ENCODE results near the gene GTSE1. TPM values are rescaled to one million over a fixed set of nuclear protein-coding genes. Genes with fewer than 3 reads are reported as not detected.

Gene GTSE1
- polyA plus RNA-seq, 1 of the 3 experiments (the other 2 are of a cell fraction): 12.2 TPM

DNA sequence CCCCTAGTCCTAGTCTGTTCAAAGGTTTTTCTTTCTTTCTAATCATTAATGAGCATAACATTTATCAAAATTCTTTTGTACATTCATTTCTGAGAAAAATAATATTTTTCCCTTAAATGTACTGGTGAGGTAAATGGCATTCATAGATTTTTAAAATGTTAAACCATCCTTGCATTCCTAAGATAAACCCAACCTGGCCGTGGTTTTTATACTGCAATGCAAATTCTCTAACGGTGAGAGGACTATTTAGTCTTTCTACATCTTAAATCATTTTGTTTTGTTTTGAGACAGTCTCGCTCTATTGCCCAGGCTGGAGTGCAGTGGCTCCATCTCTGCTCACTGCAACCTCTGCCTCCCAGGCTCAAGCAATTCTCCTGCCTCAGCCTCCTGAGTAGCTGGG, 79.4 kb downstream of the GTSE1 start:
- Histone ChIP-seq H2AFZ (ENCODE audit: low read depth) (no peak overlapping the region), H3K9ac (no peak overlapping the region), H3K27me3 (ENCODE audit: insufficient read depth) (no peaks in the 10 kb centered on the region), H3F3A (replicated peaks; ENCODE audit: insufficient read depth) (no peaks in the 10 kb centered on the region), H3K9me3 (no peaks in the 10 kb centered on the region; the same call in 1 of the 2 replicates), H3K36me3 (replicated peaks in 1 of 2; ENCODE audit: control insufficient read depth in 1 of 2, insufficient read depth in 2 of 2, low read length in 1 of 2) (peaks cover 0 to 5% of the 10 kb centered on the region in 2 experiments), H3K27ac (ENCODE audit: low read depth in 2 of 2, low read length in 1 of 2) (no peak overlapping the region), H3K4me3 (ENCODE audit: low read depth in 2 of 2, low read length in 1 of 2) (no peak overlapping the region), H3K4me1 (ENCODE audit: control insufficient read depth in 1 of 2, insufficient read depth in 2 of 2, low read depth in 1 of 2, low read length in 1 of 2) (no peaks in the 10 kb centered on the region; a peak in 1 of 4 replicates), H4K20me1 (ENCODE audit: insufficient read depth) (no peaks in the 10 kb centered on the region), H3K4me2 (no peak overlapping the region), H3K9me2 (no peaks in the 10 kb centered on the region), H3K79me2 (ENCODE audit: insufficient read depth) (no peaks in the 10 kb centered on the region)
- TF ChIP-seq, protein P1, sequence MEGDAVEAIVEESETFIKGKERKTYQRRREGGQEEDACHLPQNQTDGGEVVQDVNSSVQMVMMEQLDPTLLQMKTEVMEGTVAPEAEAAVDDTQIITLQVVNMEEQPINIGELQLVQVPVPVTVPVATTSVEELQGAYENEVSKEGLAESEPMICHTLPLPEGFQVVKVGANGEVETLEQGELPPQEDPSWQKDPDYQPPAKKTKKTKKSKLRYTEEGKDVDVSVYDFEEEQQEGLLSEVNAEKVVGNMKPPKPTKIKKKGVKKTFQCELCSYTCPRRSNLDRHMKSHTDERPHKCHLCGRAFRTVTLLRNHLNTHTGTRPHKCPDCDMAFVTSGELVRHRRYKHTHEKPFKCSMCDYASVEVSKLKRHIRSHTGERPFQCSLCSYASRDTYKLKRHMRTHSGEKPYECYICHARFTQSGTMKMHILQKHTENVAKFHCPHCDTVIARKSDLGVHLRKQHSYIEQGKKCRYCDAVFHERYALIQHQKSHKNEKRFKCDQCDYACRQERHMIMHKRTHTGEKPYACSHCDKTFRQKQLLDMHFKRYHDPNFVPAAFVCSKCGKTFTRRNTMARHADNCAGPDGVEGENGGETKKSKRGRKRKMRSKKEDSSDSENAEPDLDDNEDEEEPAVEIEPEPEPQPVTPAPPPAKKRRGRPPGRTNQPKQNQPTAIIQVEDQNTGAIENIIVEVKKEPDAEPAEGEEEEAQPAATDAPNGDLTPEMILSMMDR (IDR thresholded peaks at IDR 0.05): no peak
- no peak for TF ChIP-seq POLR2AphosphoS5 (IDR thresholded peaks at IDR 0.05; ENCODE audit: low read depth, low read length)
- no peak for TF ChIP-seq RAD21 (IDR thresholded peaks at IDR 0.05; ENCODE audit: low read length)
- no peak for TF ChIP-seq EP300 (IDR thresholded peaks at IDR 0.05; ENCODE audit: borderline replicate concordance in 1 of 2, low read depth in 1 of 2, low read length in 1 of 2)
- TF ChIP-seq FOXM1 (IDR thresholded peaks at IDR 0.05; ENCODE audit: low read depth): no peak
- no peak for TF ChIP-seq NRF1 (IDR thresholded peaks at IDR 0.05; ENCODE audit: low read depth, low read length)
- no peak for TF ChIP-seq NFIC (IDR thresholded peaks at IDR 0.05; ENCODE audit: borderline replicate concordance)
- TF ChIP-seq TEAD4 (IDR thresholded peaks at IDR 0.05; ENCODE audit: borderline replicate concordance, insufficient read depth): no peak
- TF ChIP-seq, protein P2, sequence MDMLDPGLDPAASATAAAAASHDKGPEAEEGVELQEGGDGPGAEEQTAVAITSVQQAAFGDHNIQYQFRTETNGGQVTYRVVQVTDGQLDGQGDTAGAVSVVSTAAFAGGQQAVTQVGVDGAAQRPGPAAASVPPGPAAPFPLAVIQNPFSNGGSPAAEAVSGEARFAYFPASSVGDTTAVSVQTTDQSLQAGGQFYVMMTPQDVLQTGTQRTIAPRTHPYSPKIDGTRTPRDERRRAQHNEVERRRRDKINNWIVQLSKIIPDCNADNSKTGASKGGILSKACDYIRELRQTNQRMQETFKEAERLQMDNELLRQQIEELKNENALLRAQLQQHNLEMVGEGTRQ (IDR thresholded peaks at IDR 0.05; ENCODE audit: borderline replicate concordance, low read depth, low read length): no peak
- TF ChIP-seq, protein P3, sequence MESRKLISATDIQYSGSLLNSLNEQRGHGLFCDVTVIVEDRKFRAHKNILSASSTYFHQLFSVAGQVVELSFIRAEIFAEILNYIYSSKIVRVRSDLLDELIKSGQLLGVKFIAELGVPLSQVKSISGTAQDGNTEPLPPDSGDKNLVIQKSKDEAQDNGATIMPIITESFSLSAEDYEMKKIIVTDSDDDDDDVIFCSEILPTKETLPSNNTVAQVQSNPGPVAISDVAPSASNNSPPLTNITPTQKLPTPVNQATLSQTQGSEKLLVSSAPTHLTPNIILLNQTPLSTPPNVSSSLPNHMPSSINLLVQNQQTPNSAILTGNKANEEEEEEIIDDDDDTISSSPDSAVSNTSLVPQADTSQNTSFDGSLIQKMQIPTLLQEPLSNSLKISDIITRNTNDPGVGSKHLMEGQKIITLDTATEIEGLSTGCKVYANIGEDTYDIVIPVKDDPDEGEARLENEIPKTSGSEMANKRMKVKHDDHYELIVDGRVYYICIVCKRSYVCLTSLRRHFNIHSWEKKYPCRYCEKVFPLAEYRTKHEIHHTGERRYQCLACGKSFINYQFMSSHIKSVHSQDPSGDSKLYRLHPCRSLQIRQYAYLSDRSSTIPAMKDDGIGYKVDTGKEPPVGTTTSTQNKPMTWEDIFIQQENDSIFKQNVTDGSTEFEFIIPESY (IDR thresholded peaks at IDR 0.05; ENCODE audit: borderline replicate concordance, low read depth): no peak
- ChIA-PET POLR2A (no interaction called here), CTCF (interaction anchor here (1.0 kb wide), 1 partner anchor 9 kb away, joined by 4 read pairs; no protein-coding TSS in a partner anchor)
- 73% methylated on average over 3 of the region's 3 CpGs for WGBS (ENCODE audit: low lambda C conversion rate)
- DNase-seq: no peak

DNA sequence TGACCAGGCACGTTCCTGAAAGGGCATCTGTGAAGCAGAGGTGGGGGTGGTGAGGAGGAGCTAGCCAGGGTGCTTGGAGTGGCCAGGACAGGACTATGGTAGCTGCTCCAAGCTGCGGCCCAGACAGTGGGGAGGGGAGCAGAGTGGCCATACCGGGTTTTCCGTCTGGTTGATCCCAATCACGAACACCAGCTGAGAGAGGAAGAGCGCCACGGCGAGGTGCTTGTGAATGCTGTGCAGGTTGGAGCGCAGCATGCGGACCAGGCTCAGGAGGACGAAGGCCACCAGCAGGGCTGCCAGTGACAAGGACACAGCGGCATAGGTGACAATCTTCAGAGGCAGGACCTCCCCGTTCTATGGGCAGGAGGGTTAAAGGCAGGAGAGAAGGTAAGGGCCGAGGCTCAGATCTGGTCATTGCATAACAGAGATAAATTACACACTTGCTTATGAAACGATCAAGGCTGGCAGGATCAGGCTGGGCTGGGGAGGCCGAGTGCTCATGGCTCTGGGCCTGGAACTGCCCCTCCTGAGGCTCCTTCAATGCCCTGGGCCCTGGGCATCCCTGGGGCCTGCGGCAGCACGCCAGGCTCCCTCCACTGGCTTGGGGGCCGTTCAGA, 80.3 kb downstream of the GTSE1 start:
- no peak overlapping the region for H3K4me3 ChIP-seq (ENCODE audit: low read depth in 2 of 2, low read length in 1 of 2)
- H3K36me3 ChIP-seq (replicated peaks in 1 of 2; ENCODE audit: control insufficient read depth in 1 of 2, insufficient read depth in 2 of 2, low read length in 1 of 2): peaks cover 0 to 5% of the 10 kb centered on the region in 2 experiments
- no peak for DNase-seq
- POLR2A ChIA-PET: no interaction called here
- H3K4me1 ChIP-seq (ENCODE audit: control insufficient read depth in 1 of 2, insufficient read depth in 2 of 2, low read depth in 1 of 2, low read length in 1 of 2): no peaks in the 10 kb centered on the region; a peak in 1 of 4 replicates
- no peaks in the 10 kb centered on the region for H3K79me2 ChIP-seq (ENCODE audit: insufficient read depth)
- H3K9ac ChIP-seq: no peak overlapping the region
- no peaks in the 10 kb centered on the region for H4K20me1 ChIP-seq (ENCODE audit: insufficient read depth)
- H3K9me2 ChIP-seq: no peaks in the 10 kb centered on the region
- no peak overlapping the region for H3K27ac ChIP-seq (ENCODE audit: low read depth in 2 of 2, low read length in 1 of 2)
- no peak overlapping the region for H3K4me2 ChIP-seq
- CTCF ChIA-PET: interaction anchor here (0.7 to 3.4 kb wide), 2 partner anchors 10 to 165 kb away, joined by 3 to 12 read pairs; no protein-coding TSS in a partner anchor
- H2AFZ ChIP-seq (ENCODE audit: low read depth): no peak overlapping the region
- H3K27me3 ChIP-seq (ENCODE audit: insufficient read depth): no peaks in the 10 kb centered on the region
- H3F3A ChIP-seq (replicated peaks; ENCODE audit: insufficient read depth): no peaks in the 10 kb centered on the region
- 80% methylated on average over 15 of the region's 19 CpGs for WGBS (ENCODE audit: low lambda C conversion rate)
- no peaks in the 10 kb centered on the region; the same call in 1 of the 2 replicates for H3K9me3 ChIP-seq
- TF ChIP-seq, protein P4, sequence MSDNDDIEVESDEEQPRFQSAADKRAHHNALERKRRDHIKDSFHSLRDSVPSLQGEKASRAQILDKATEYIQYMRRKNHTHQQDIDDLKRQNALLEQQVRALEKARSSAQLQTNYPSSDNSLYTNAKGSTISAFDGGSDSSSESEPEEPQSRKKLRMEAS (IDR thresholded peaks at IDR 0.05; ENCODE audit: low read depth): no peak
- TF ChIP-seq, protein P5, sequence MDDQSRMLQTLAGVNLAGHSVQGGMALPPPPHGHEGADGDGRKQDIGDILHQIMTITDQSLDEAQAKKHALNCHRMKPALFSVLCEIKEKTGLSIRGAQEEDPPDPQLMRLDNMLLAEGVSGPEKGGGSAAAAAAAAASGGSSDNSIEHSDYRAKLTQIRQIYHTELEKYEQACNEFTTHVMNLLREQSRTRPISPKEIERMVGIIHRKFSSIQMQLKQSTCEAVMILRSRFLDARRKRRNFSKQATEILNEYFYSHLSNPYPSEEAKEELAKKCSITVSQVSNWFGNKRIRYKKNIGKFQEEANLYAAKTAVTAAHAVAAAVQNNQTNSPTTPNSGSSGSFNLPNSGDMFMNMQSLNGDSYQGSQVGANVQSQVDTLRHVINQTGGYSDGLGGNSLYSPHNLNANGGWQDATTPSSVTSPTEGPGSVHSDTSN (IDR thresholded peaks at IDR 0.05): no peak
- TF ChIP-seq POLR2AphosphoS5 (IDR thresholded peaks at IDR 0.05; ENCODE audit: low read depth, low read length): no peak
- TF ChIP-seq YY1 (IDR thresholded peaks at IDR 0.05; ENCODE audit: low read depth): no peak
- no peak for TF ChIP-seq JUND (IDR thresholded peaks at IDR 0.05)
- no peak for TF ChIP-seq SIN3A (IDR thresholded peaks at IDR 0.05; ENCODE audit: borderline replicate concordance, low read depth, low read length)
- no peak for TF ChIP-seq FOXM1 (IDR thresholded peaks at IDR 0.05; ENCODE audit: low read depth)
- TF ChIP-seq NFIC (IDR thresholded peaks at IDR 0.05; ENCODE audit: borderline replicate concordance): no peak
- TF ChIP-seq EP300 (IDR thresholded peaks at IDR 0.05; ENCODE audit: borderline replicate concordance in 1 of 2, low read depth in 1 of 2, low read length in 1 of 2): no peak
- no peak for TF ChIP-seq ELF1 (IDR thresholded peaks at IDR 0.05)
- no peak for TF ChIP-seq MXI1 (IDR thresholded peaks at IDR 0.05; ENCODE audit: low read depth, low read length)
- TF ChIP-seq, protein P1 (IDR thresholded peaks at IDR 0.05): no peak
